ENCODE measurements around the gene RANBP3.

DNA sequence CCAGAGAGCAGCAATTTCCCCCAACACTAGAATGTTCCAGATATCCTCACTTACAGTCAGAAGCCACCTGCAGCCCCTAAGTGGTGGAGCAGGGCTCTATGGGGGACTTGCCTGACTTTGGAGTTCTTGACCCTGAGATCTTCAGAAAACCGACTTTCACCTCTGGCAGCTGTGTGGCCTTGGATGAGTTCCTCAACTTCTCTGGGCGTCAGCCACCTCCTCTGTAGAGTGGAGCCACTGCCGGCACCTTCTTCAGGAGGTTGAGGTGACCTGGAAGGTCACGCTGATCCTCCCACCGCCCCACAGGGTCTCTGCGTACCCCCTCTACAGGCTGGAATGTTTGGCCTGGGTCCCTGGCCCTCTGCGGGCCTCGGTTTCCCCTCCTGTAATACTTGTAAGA, 100.5 kb downstream of the RANBP3 start:
- TF ChIP-seq, protein P1, sequence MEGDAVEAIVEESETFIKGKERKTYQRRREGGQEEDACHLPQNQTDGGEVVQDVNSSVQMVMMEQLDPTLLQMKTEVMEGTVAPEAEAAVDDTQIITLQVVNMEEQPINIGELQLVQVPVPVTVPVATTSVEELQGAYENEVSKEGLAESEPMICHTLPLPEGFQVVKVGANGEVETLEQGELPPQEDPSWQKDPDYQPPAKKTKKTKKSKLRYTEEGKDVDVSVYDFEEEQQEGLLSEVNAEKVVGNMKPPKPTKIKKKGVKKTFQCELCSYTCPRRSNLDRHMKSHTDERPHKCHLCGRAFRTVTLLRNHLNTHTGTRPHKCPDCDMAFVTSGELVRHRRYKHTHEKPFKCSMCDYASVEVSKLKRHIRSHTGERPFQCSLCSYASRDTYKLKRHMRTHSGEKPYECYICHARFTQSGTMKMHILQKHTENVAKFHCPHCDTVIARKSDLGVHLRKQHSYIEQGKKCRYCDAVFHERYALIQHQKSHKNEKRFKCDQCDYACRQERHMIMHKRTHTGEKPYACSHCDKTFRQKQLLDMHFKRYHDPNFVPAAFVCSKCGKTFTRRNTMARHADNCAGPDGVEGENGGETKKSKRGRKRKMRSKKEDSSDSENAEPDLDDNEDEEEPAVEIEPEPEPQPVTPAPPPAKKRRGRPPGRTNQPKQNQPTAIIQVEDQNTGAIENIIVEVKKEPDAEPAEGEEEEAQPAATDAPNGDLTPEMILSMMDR (IDR thresholded peaks at IDR 0.05) = no peak
- TF ChIP-seq POLR2A (IDR thresholded peaks at IDR 0.05) = no peak
- TF ChIP-seq EP300 (IDR thresholded peaks at IDR 0.05) = no peak

All from upper lobe of left lung (tissue), 4 donors.